Psoas muscle (tissue), 8 donors: ENCODE results near the gene CCDC43. TPM values are rescaled to one million over a fixed set of nuclear protein-coding genes. Genes with fewer than 3 reads are reported as not detected.
"Not testable (repeated sequence)": the region's sequence is repeated elsewhere in the genome, so short reads cannot be mapped to it uniquely, and the experiment has no call there.

ENCODE experiments used
- ATAC-seq, 4 donors: fragments of 200-7000 bp; cut with Tn5 transposase; one replicate each; pipeline ENCODE4 v1.9.1; 2020; ENCODE audit warnings: moderate library complexity in 3 of 4, mild to moderate bottlenecking in 2 of 4
- DNase-seq, 2 donors: peaks; one replicate each; pipeline ENCODE4 v3.0.0-alpha.2; 2020
- H3K27ac ChIP-seq: fragments of 200-600 bp; one replicate; pipeline ENCODE4 v1.8.0; 2022
- H3K27me3 ChIP-seq, 3 donors: fragments of 200-600 bp in 1 of 3; one replicate each; pipeline versions ENCODE4 v1.6.1 to v1.8.0; 2013 to 2022; ENCODE audit warnings: low read length in 2 of 3, mild to moderate bottlenecking in 2 of 3, moderate library complexity in 1 of 3; ENCODE audit not compliant: insufficient read depth in 3 of 3
- H3K36me3 ChIP-seq, 2 donors: fragments of 200-600 bp in 1 of 2; one replicate each; pipeline versions ENCODE4 v1.6.1 to v1.8.0; 2013 to 2022; ENCODE audit warnings: low read depth in 1 of 2, mild to moderate bottlenecking in 1 of 2, moderate library complexity in 1 of 2; ENCODE audit not compliant: insufficient read depth in 1 of 2
- H3K4me1 ChIP-seq: fragments of 200-600 bp; one replicate; pipeline ENCODE4 v1.8.0; 2022
- H3K4me3 ChIP-seq: fragments of 200-600 bp; one replicate; pipeline ENCODE4 v1.8.0; 2022; ENCODE audit warnings: mild to moderate bottlenecking
- H3K9me3 ChIP-seq: fragments of 200-600 bp; one replicate; pipeline ENCODE4 v1.8.0; 2022
- WGBS, 3 donors: extraction: QIAGEN DNeasy Blood & Tissue Kit; methylation state at CpG; one replicate each; pipeline versions ENCODE4 v1.1.6 to v1.1.7; 2013; 5-methylcytosine and 5-hydroxymethylcytosine counted together
- intact Hi-C, 2 donors: fragments of 100-400 bp; cut with DNase I; formaldehyde crosslinking; loops; one replicate each; pipeline versions ENCODE4 v1.11.0 to v1.14.2; 2022
- polyA plus RNA-seq, 3 donors: library from polyadenylated mRNA; stranded (reverse); fragments of 200-250 nt; gene quantifications; one replicate each; pipeline ENCODE4 v1.2.3, GENCODE V29; 2013
- total RNA-seq, 4 donors: library from RNA; stranded (reverse); fragmentation: NEBNext Ultra II Directional in 2 of 4; extraction: Animal tissue kit (Norgen Biotek cat#: 25700) in 2 of 4; gene quantifications; one replicate each; pipeline versions ENCODE4 v1.2.1 to v1.2.4, GENCODE V29; 2021 to 2023
- TF ChIP-seq, protein P1 (sequence below): fragments of 200-600 bp; IDR thresholded peaks from one replicate; pipeline ENCODE4 v1.8.0; 2022; ENCODE audit warnings: antibody characterized with exemption
- donor health status: healthy with polysubstance abuse.
- donor health status: DM: no; HTN: no; CAD: no; lungs with moderate emphysema.
- donor health status: Bipolar disorder and iron deficiency.
- donor health status: healthy.
- donor health status: DM: yes; HTN: yes; CAD: no.
- donor health status: DM: no; HTN: no; CAD: no.
- donor health status: DM: no; HTN: no; CAD: no.
- donor health status: DM: yes; HTN: yes; CAD: no.

CCDC43 gene
- total and polyA plus RNA-seq, 7 donors, result 32.6 to 59.6 (median 42.5) TPM

GRCh38 chr17:44688200-44688599, 1.4 kb downstream of the CCDC43 start:
- WGBS, 3 donors, result 49 to 66% (median 51%) methylated on average over 2 of the region's 2 CpGs
- H3K27ac ChIP-seq, result peak overlapping the region; percentile 38
- DNase-seq, result no peak

GRCh38 chr17:44687756-44688155, 1.8 kb downstream of the CCDC43 start:
- H3K36me3 ChIP-seq, result peaks cover 5 to 32% of the 10 kb centered on the region in 2 donors
- peak in 1 of 4 donors; percentile 48 for ATAC-seq
- no peak for DNase-seq
- TF ChIP-seq, protein P1, sequence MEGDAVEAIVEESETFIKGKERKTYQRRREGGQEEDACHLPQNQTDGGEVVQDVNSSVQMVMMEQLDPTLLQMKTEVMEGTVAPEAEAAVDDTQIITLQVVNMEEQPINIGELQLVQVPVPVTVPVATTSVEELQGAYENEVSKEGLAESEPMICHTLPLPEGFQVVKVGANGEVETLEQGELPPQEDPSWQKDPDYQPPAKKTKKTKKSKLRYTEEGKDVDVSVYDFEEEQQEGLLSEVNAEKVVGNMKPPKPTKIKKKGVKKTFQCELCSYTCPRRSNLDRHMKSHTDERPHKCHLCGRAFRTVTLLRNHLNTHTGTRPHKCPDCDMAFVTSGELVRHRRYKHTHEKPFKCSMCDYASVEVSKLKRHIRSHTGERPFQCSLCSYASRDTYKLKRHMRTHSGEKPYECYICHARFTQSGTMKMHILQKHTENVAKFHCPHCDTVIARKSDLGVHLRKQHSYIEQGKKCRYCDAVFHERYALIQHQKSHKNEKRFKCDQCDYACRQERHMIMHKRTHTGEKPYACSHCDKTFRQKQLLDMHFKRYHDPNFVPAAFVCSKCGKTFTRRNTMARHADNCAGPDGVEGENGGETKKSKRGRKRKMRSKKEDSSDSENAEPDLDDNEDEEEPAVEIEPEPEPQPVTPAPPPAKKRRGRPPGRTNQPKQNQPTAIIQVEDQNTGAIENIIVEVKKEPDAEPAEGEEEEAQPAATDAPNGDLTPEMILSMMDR, result no peak
- peak overlapping the region; percentile 38 for H3K27ac ChIP-seq
- H3K27me3 ChIP-seq, result no peaks in the 10 kb centered on the region
- WGBS, 3 donors, result 22 to 46% (median 23%) methylated on average over 1 of the region's 1 CpG
- peak overlapping the region; percentile 97 for H3K4me3 ChIP-seq
- peaks cover 21% of the 10 kb centered on the region for H3K4me1 ChIP-seq
- no peaks in the 10 kb centered on the region for H3K9me3 ChIP-seq
- intact Hi-C loops, result no loop called here

More at GRCh38 chr17:44688200-44688599, 1.4 kb downstream of the CCDC43 start:
- H3K9me3 ChIP-seq, result no peaks in the 10 kb centered on the region
- intact Hi-C loops, result no loop called here
- peaks cover 21% of the 10 kb centered on the region for H3K4me1 ChIP-seq
- TF ChIP-seq, protein P1, result no peak
- no peak for ATAC-seq
- no peaks in the 10 kb centered on the region for H3K27me3 ChIP-seq
- peaks cover 5 to 28% of the 10 kb centered on the region in 2 donors for H3K36me3 ChIP-seq
- peak overlapping the region; percentile 97 for H3K4me3 ChIP-seq

- H3K27ac ChIP-seq, H3K27me3 ChIP-seq, DNase-seq, ATAC-seq, intact Hi-C loops, H3K9me3 ChIP-seq, H3K4me3 ChIP-seq: not testable (repeated sequence)
- 86 to 93% (median 90%) methylated on average over 4 of the region's 4 CpGs for WGBS, 3 donors
- Histone ChIP-seq H3K36me3 (peaks cover 9 to 77% of the 10 kb centered on the region in 2 donors), H3K4me1 (peaks cover 16% of the 10 kb centered on the region)
Measured at GRCh38 chr17:44683303-44683702, 6.3 kb downstream of the CCDC43 start.

DNA sequence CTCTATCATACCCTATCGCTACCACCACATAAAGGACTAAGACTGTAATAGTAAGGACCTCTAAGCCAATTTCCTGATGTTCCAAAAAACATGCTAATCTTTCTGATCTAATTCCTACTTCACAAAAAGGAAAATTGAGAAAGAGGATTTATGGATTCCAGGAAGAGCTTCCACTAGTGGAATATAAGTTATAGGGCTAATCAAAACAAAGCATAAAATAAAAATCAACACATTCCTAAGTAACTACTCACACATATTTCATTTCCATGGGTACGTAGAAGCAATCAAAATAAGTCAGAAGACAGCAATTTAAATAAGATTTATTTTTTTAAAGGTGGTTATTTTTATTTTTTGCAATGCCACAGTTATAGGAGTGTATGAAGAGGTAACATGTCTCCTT, 12.4 kb downstream of the CCDC43 start:
- Histone ChIP-seq H3K4me3 (no peak overlapping the region), H3K36me3 (peaks cover 6 to 59% of the 10 kb centered on the region in 2 donors), H3K4me1 (no peaks in the 10 kb centered on the region), H3K27me3 (no peaks in the 10 kb centered on the region), H3K9me3 (no peaks in the 10 kb centered on the region), H3K27ac (no peak overlapping the region)
- WGBS, 3 donors, result 66 to 94% (median 70%) methylated on average over 2 of the region's 2 CpGs
- TF ChIP-seq, protein P1, result no peak
- intact Hi-C loops, result no loop called here
- DNase-seq (no peak), ATAC-seq (no peak)

DNA sequence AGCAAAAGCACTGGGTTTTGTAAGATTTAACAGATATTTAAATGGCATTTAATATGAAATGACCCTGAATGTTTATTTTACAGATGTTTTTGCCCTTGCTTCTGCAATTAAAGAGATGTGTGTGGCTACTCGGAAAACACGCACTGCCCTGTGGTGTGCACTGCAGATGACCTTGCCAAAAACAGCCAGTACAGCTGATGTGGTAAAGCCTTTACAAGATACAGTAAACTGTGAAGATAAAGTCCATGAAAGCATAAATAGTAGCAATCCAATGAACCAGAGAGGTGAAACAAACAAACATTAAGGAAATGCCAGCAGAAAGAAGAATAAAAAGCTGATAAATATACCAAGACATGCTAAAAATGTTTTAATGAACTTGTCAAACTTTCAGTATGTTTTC, 15.7 kb downstream of the CCDC43 start:
- no peaks in the 10 kb centered on the region for H3K9me3 ChIP-seq
- peaks cover 2 to 27% of the 10 kb centered on the region in 2 donors for H3K36me3 ChIP-seq
- H3K27me3 ChIP-seq, result no peaks in the 10 kb centered on the region
- H3K27ac ChIP-seq, result no peak overlapping the region
- no peak overlapping the region for H3K4me3 ChIP-seq
- TF ChIP-seq, protein P1, result no peak
- DNase-seq, result no peak
- 74 to 87% (median 84%) methylated on average over 2 of the region's 2 CpGs for WGBS, 3 donors
- intact Hi-C loops, result no loop called here
- no peak for ATAC-seq
- H3K4me1 ChIP-seq, result no peaks in the 10 kb centered on the region
